Activated CD4-positive, alpha-beta T cell treated with anti-CD3 and anti-CD28 coated beads, Interleukin-2, amount 10 ng/mL, durations not matched to agents 24 days and 14 days (primary cell): Measurements from ENCODE around the gene USP54. TPM values are rescaled to one million over a fixed set of nuclear protein-coding genes. Genes with fewer than 3 reads are reported as not detected.
"Not testable (repeated sequence)": the region's sequence is repeated elsewhere in the genome, so short reads cannot be mapped to it uniquely, and the experiment has no call there.

Experiments
- DNase-seq: peaks from one replicate; pipeline ENCODE4 v3.0.0; 2022
- H3K27ac Mint-ChIP-seq: one replicate; pipeline ENCODE4 v1.8.0; 2022; ENCODE audit warnings: mild to moderate bottlenecking, mixed read lengths
- H3K27me3 Mint-ChIP-seq: one replicate; pipeline ENCODE4 v1.8.0; 2022; ENCODE audit warnings: mixed read lengths
- H3K36me3 Mint-ChIP-seq: one replicate; pipeline ENCODE4 v1.8.0; 2022; ENCODE audit warnings: low read depth, mild to moderate bottlenecking, mixed read lengths
- H3K4me1 Mint-ChIP-seq: one replicate; pipeline ENCODE4 v1.8.0; 2021; ENCODE audit warnings: mixed read lengths
- H3K4me3 Mint-ChIP-seq: one replicate; pipeline ENCODE4 v1.8.0; 2022; ENCODE audit warnings: mild to moderate bottlenecking, moderate library complexity, mixed read lengths
- H3K9me3 Mint-ChIP-seq: one replicate; pipeline ENCODE4 v1.8.0; 2021; ENCODE audit warnings: mixed read lengths
- intact Hi-C: fragments of 100-400 bp; cut with micrococcal nuclease; formaldehyde crosslinking; loops from one replicate; pipeline ENCODE4 v1.15.1; 2023
- total RNA-seq: library from RNA; stranded (reverse); gene quantifications from 2 replicates; pipeline ENCODE4 v1.2.3, GENCODE V29; 2022

USP54 gene
- total RNA-seq, 1 donor from 2014 or later, result 7.8 TPM

DNA sequence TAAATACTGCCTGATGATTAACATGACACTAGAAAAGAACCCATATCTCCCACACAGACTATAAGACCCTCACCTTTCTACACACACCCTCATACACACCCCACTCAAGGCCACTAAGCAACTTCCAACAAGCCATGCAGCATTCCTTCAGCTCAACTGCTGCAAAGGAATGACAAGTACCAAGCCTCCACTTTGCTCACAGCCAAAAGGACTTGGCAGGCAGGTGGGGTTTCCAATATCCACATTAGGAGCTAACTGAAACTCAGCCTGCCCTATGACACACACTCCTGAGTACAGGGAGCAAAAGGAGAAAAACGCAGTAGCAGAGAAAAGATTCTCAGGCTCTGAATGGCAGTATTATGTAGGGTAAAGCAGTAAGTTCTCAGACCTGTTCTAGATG, 13.4 kb downstream of the USP54 start:
- no peaks in the 10 kb centered on the region for H3K4me1 Mint-ChIP-seq
- intact Hi-C loops, result no loop called here
- H3K4me3 Mint-ChIP-seq, result no peak overlapping the region
- H3K9me3 Mint-ChIP-seq, result no peaks in the 10 kb centered on the region
- H3K27me3 Mint-ChIP-seq, result peaks cover 5% of the 10 kb centered on the region
- H3K27ac Mint-ChIP-seq, result no peak overlapping the region
- H3K36me3 Mint-ChIP-seq, result no peaks in the 10 kb centered on the region
- no peak for DNase-seq

DNA sequence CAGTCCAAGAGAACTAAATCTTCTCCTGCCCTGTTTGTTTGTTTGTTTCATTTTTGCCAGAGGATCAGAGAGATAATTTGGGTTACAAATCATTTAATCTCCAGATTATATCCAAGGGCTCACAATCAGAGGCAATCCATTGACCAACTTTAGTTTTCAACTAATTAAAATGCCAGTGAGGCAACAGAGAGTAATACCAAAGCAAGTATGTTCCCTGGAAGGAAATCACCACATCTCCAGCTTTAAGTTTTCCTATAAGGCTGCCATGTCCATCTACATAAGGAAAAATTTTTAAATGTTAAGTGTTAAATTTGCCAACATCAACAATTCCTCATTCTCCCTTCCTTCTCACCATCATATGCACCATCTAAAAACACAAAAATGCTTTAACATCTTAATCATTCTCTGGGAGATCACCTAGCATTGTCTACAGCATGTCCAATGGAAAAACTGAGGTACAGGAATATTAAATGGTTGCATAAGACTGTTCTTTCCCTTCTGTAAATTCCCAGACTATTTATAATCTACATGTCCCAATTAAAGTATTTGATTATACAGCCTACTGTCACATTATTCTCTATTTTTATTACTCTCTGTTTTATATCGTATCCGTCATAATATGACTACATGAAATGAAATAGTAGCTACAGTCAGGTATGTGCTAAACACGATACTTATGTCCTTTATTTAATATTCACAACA, 14.1 kb downstream of the USP54 start:
- Mint-ChIP-seq H3K27me3 (peaks cover 5% of the 10 kb centered on the region), H3K9me3 (no peaks in the 10 kb centered on the region), H3K36me3 (no peaks in the 10 kb centered on the region), H3K27ac (no peak overlapping the region), H3K4me1 (no peaks in the 10 kb centered on the region), H3K4me3 (no peak overlapping the region)
- intact Hi-C loops, result no loop called here
- DNase-seq, result no peak

DNA sequence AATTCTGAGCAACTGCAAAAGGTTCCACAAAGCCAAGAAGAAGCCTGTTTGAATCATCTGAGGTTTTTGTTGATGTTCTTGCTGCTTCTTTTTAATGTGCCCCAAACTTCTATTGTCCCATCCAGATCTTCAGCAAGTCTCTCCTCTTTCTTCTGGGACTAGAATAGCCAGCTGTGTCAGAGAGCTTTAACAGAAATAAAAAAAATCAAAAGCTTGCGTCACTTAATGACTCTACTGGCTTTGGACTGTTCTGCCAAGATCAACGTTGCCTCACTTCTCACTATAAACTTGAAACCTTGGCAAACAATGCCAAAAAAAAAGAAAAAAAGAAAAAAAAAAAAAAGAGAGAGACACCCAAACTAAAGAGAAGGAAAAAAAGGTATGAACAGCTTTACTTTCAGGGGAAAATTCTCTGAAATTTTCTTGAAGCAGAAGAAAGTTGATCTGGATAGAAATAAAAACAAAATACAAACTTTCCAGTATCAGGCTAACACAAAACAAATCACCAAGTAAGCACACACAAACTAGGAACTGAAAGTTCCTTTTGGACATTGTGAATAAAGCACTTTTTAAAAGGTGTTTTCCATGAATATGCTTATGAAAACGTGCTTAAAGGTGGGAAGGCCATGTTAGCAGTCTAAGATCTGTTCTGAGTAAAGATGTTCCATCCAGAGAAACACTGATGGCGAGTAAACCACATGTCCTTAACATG, 14.8 kb downstream of the USP54 start:
- Mint-ChIP-seq H3K4me1 (no peaks in the 10 kb centered on the region), H3K9me3 (no peaks in the 10 kb centered on the region), H3K36me3 (no peaks in the 10 kb centered on the region), H3K27ac (no peak overlapping the region), H3K4me3 (no peak overlapping the region), H3K27me3 (peaks cover 5% of the 10 kb centered on the region)
- intact Hi-C loops, result no loop called here
- DNase-seq, result no peak

DNA sequence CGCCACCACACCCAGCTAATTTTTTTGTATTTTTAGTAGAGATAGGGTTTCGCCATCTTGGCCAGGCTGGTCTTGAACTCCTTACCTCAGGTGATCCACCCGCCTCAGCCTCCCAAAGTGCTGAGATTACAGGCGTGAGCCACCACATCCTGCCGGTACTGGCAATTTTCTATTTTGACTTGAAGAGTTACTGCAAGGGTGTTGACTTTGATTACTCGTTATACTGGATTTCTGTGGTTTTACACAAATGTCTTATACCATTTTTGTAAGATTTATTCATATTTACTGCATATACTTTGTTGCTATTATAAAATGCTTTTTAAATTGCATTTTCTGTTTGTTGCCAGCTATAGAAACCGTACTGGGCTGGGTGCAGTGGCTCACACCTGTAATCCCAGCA, 24.1 kb downstream of the USP54 start:
- H3K27me3 Mint-ChIP-seq, intact Hi-C loops, DNase-seq, H3K9me3 Mint-ChIP-seq, H3K36me3 Mint-ChIP-seq, H3K4me3 Mint-ChIP-seq, H3K27ac Mint-ChIP-seq, H3K4me1 Mint-ChIP-seq: not testable (repeated sequence)

DNA sequence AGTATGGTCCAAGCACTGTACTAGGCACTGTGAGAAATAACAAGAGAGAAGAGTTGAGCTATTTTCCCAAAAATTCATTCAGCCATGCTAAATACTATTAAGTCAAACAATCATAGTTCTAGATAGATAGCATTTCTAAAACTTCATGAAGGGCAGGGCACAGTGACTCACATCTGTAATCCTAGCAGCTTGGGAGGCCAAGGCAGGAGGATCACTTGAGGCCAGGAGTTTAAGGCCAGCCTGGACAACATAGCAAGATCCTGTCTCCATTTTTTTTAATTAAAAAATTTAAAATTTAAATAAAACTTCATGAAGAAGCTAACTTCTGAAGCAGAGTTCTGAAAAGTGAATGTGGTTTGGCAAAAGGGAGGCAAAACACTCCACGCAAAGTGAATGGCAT, 29.9 kb downstream of the USP54 start:
- Mint-ChIP-seq H3K36me3 (no peaks in the 10 kb centered on the region), H3K4me1 (no peaks in the 10 kb centered on the region), H3K27ac (no peak overlapping the region), H3K9me3 (no peaks in the 10 kb centered on the region), H3K4me3 (no peak overlapping the region), H3K27me3 (peaks cover 2% of the 10 kb centered on the region)
- no peak for DNase-seq
- intact Hi-C loops, result no loop called here

GRCh38 chr10:73559590-73559989, 31.6 kb downstream of the USP54 start:
- Mint-ChIP-seq H3K4me3 (no peak overlapping the region), H3K27me3 (peaks cover 5% of the 10 kb centered on the region), H3K36me3 (no peaks in the 10 kb centered on the region), H3K9me3 (no peaks in the 10 kb centered on the region), H3K4me1 (no peaks in the 10 kb centered on the region), H3K27ac (no peak overlapping the region)
- intact Hi-C loops, result no loop called here
- DNase-seq, result no peak

DNA sequence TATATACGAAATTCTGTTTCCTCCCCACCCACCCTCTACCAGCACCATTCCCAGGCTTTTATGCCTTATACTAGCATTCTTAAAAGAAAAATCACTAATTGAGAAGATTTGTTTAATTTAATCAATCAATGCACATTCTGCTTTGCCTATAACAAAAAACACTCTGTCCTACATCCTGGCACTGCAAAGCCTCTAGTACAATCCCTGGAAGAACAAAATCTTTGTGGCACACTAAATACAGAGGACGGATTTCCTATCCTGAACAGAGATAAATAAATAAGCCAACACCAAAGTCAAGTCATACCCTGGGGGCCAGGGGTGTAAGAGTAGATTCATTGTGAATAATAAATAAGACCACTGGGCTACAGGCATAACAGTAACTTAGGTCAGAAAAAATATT, 34.3 kb downstream of the USP54 start:
- intact Hi-C loops, result no loop called here
- no peaks in the 10 kb centered on the region for H3K9me3 Mint-ChIP-seq
- no peak for DNase-seq
- H3K36me3 Mint-ChIP-seq, result no peaks in the 10 kb centered on the region
- no peaks in the 10 kb centered on the region for H3K4me1 Mint-ChIP-seq
- H3K27ac Mint-ChIP-seq, result no peak overlapping the region
- no peak overlapping the region for H3K4me3 Mint-ChIP-seq
- peaks cover 7% of the 10 kb centered on the region for H3K27me3 Mint-ChIP-seq

- H3K4me3 Mint-ChIP-seq, result no peak overlapping the region
- H3K27me3 Mint-ChIP-seq, result peaks cover 7% of the 10 kb centered on the region
- H3K4me1 Mint-ChIP-seq, result no peaks in the 10 kb centered on the region
- intact Hi-C loops, result no loop called here
- no peaks in the 10 kb centered on the region for H3K36me3 Mint-ChIP-seq
- no peaks in the 10 kb centered on the region for H3K9me3 Mint-ChIP-seq
- DNase-seq, result no peak
- no peak overlapping the region for H3K27ac Mint-ChIP-seq
Measured at GRCh38 chr10:73554721-73555120, 36.4 kb downstream of the USP54 start.

- no peak for DNase-seq
- no peaks in the 10 kb centered on the region for H3K36me3 Mint-ChIP-seq
- peaks cover 7% of the 10 kb centered on the region for H3K27me3 Mint-ChIP-seq
- H3K4me3 Mint-ChIP-seq, result no peak overlapping the region
- intact Hi-C loops, result no loop called here
- H3K4me1 Mint-ChIP-seq, result no peaks in the 10 kb centered on the region
- H3K27ac Mint-ChIP-seq, result no peak overlapping the region
- no peaks in the 10 kb centered on the region for H3K9me3 Mint-ChIP-seq
Measured at GRCh38 chr10:73553761-73554160, 37.4 kb downstream of the USP54 start.

- no peaks in the 10 kb centered on the region for H3K36me3 Mint-ChIP-seq
- H3K9me3 Mint-ChIP-seq, result no peaks in the 10 kb centered on the region
- no peak for DNase-seq
- no peak overlapping the region for H3K27ac Mint-ChIP-seq
- intact Hi-C loops, result no loop called here
- H3K4me1 Mint-ChIP-seq, result no peaks in the 10 kb centered on the region
- no peak overlapping the region for H3K4me3 Mint-ChIP-seq
- H3K27me3 Mint-ChIP-seq, result peaks cover 7% of the 10 kb centered on the region
Measured at GRCh38 chr10:73552819-73553715, 38.1 kb downstream of the USP54 start.

- Mint-ChIP-seq H3K27ac (no peak overlapping the region), H3K36me3 (no peaks in the 10 kb centered on the region), H3K4me1 (no peaks in the 10 kb centered on the region), H3K27me3 (peaks cover 5% of the 10 kb centered on the region), H3K4me3 (no peak overlapping the region), H3K9me3 (no peaks in the 10 kb centered on the region)
- intact Hi-C loops, result no loop called here
- no peak for DNase-seq
Measured at GRCh38 chr10:73551515-73551914, 39.6 kb downstream of the USP54 start.

- Mint-ChIP-seq H3K9me3 (no peaks in the 10 kb centered on the region), H3K27me3 (no peaks in the 10 kb centered on the region), H3K27ac (no peak overlapping the region), H3K36me3 (no peaks in the 10 kb centered on the region), H3K4me3 (no peak overlapping the region), H3K4me1 (no peaks in the 10 kb centered on the region)
- intact Hi-C loops, result no loop called here
- DNase-seq, result no peak
Measured at GRCh38 chr10:73545357-73545756, 45.8 kb downstream of the USP54 start.

DNA sequence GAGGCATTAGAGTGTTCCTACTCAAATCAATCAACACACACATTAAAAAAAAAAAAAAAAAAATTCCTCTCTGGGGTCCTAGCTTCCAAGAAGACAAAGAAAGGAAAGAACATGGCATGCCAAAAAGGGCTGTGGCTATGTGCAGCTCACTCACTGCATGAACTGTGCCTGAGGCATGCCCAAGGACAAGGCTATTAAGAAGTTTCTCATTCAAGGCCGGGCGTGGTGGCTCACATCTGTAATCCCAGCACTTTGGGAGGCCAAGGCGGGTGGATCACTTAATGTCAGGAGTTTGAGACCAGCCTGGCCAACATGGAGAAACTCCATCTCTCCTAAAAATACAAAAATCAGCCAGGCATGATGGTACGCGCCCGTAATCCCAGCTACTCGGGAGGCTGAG, 53.4 kb downstream of the USP54 start:
- no peak overlapping the region for H3K4me3 Mint-ChIP-seq
- intact Hi-C loops, result no loop called here
- peaks cover 2% of the 10 kb centered on the region for H3K27me3 Mint-ChIP-seq
- H3K36me3 Mint-ChIP-seq, result no peaks in the 10 kb centered on the region
- no peak overlapping the region for H3K27ac Mint-ChIP-seq
- DNase-seq, result no peak
- H3K4me1 Mint-ChIP-seq, result peaks cover 11% of the 10 kb centered on the region
- H3K9me3 Mint-ChIP-seq, result no peaks in the 10 kb centered on the region

DNA sequence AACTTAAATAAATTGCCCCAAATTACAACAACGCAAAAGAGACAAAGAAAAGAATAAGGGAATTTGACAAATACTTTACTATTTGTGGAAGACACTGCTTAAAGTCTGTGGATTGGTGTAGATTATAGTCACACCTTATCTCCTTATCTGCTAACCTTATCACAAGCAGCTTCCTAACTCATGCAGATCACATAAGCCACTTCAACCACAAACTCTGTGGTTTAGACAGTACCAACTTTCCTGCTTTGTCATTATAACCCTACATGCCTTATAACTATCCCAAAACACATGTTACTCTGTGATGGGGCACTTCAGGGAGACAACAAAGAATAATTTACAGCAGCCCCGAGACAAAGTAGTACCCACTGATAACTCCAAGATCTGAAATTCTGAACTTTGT, 53.9 kb downstream of the USP54 start:
- peaks cover 2% of the 10 kb centered on the region for H3K27me3 Mint-ChIP-seq
- intact Hi-C loops, result no loop called here
- H3K27ac Mint-ChIP-seq, result no peak overlapping the region
- no peak overlapping the region for H3K4me3 Mint-ChIP-seq
- no peak for DNase-seq
- peaks cover 11% of the 10 kb centered on the region for H3K4me1 Mint-ChIP-seq
- no peaks in the 10 kb centered on the region for H3K36me3 Mint-ChIP-seq
- no peaks in the 10 kb centered on the region for H3K9me3 Mint-ChIP-seq
